ENCODE data around the gene MAP1S. TPM values are rescaled to one million over a fixed set of nuclear protein-coding genes. Genes with fewer than 3 reads are reported as not detected.

The MAP1S gene
- total RNA-seq: 10 to 100 TPM; 61.2 to 62.4 TPM

GRCh38 chr19:17718947-17719711 lies at the start of gene MAP1S:
TSS of gene MAP1S (plus strand) at chr19:17719480. CDS start at chr19:17719503, 23 bp downstream.

GRCh38 chr19:17687857-17688784 lies 31.2 kb upstream of the MAP1S start, which contains the start of gene UNC13A:
TSS of gene UNC13A (minus strand) at chr19:17688354. CDS start at chr19:17688199, 155 bp downstream.

GRCh38 chr19:17751103-17751911 lies 32.0 kb downstream of the MAP1S start, which contains the start of gene FCHO1:
TSS of gene FCHO1 (plus strand) at chr19:17751477. CDS start at chr19:17755165, 3,688 bp downstream.

Other genes starting within 250 kb of the MAP1S start
- gene SLC27A1, start 249.0 kb upstream of the MAP1S start, total RNA-seq: 1 to 10 TPM; 4.7 to 5.4 TPM
- 100 to 1,000 TPM; 100 to 104 TPM for gene PGLS, start 207.8 kb upstream of the MAP1S start, total RNA-seq
- 10 to 100 TPM; 52.0 to 54.4 TPM for gene COLGALT1, start 163.8 kb upstream of the MAP1S start, total RNA-seq
- under 1 TPM; 0.05 to 0.08 TPM for gene UNC13A, start 31.1 kb upstream of the MAP1S start, total RNA-seq
- gene FCHO1, start 32.0 kb downstream of the MAP1S start, total RNA-seq: 10 to 100 TPM; 85.4 to 87.2 TPM
- not detected for gene B3GNT3, start 75.7 kb downstream of the MAP1S start, total RNA-seq
- 1 to 10 TPM; 7.2 to 7.4 TPM for gene INSL3, start 102.0 kb downstream of the MAP1S start, total RNA-seq
- gene JAK3, start 128.5 kb downstream of the MAP1S start, total RNA-seq: 100 to 1,000 TPM; 204 to 209 TPM
- 1,000 to 10,000 TPM; 3,229 to 3,239 TPM for gene RPL18A, start 140.4 kb downstream of the MAP1S start, total RNA-seq
- 1 to 10 TPM; 3.3 to 4.1 TPM for gene SLC5A5, start 152.5 kb downstream of the MAP1S start, total RNA-seq
- 10 to 100 TPM; 51.5 to 52.7 TPM for gene CCDC124, start 213.5 kb downstream of the MAP1S start, total RNA-seq
- not detected for gene KCNN1, start 247.6 kb downstream of the MAP1S start, total RNA-seq